ENCODE results near the gene FYN. TPM values are rescaled to one million over a fixed set of nuclear protein-coding genes. Genes with fewer than 3 reads are reported as not detected.

FYN gene
- total and polyA plus RNA-seq, 4 donors, result 11.2 to 28.3 (median 19.7) TPM

- TF ChIP-seq CTCF (IDR thresholded peaks at IDR 0.05; ENCODE audit: low read depth, low read length, missing input control), result no peak
- TF ChIP-seq SP1 (IDR thresholded peaks at IDR 0.05), result no peak
- TF ChIP-seq YY1 (IDR thresholded peaks at IDR 0.05), result no peak
These were observed 149.8 kb downstream of the FYN start (continued) for GRCh38 chr6:111723412-111723970.

GRCh38 chr6:111722179-111722731 lies 151.0 kb downstream of the FYN start:
- H3K36me3 ChIP-seq (ENCODE audit: control insufficient read depth in 4 of 4, insufficient read depth in 3 of 4, low read depth in 1 of 4, low read length in 3 of 4), result no peaks in the 10 kb centered on the region
- H3K9ac ChIP-seq (ENCODE audit: low read depth in 1 of 2, low read length in 2 of 2), result no peak overlapping the region
- no peak overlapping the region for H3K27ac ChIP-seq (ENCODE audit: low read depth in 1 of 2, low read length in 2 of 2)
- no peak for DNase-seq (ENCODE audit: low spot score)
- H3K9me3 ChIP-seq (ENCODE audit: control insufficient read depth in 4 of 4, low read length in 3 of 4), result no peaks in the 10 kb centered on the region
- TF ChIP-seq SP1 (IDR thresholded peaks at IDR 0.05), result no peak
- no peak for TF ChIP-seq RAD21 (IDR thresholded peaks at IDR 0.05)
- peak; percentile 90 for TF ChIP-seq ATF3 (IDR thresholded peaks at IDR 0.05)
- peak in 1 of 2 donors; percentile 25 for TF ChIP-seq JUND (IDR thresholded peaks at IDR 0.05)
- H3K27me3 ChIP-seq (ENCODE audit: control insufficient read depth in 4 of 4, insufficient read depth in 4 of 4, low read length in 3 of 4), result no peaks in the 10 kb centered on the region
- WGBS, result 38% methylated on average over 3 of the region's 3 CpGs
- H3K4me3 ChIP-seq (ENCODE audit: low read depth in 1 of 3, low read length in 3 of 3), result no peak overlapping the region
- peaks cover 3 to 9% (median 8%) of the 10 kb centered on the region in 4 donors for H3K4me1 ChIP-seq (ENCODE audit: control insufficient read depth in 4 of 4, insufficient read depth in 4 of 4, low read length in 3 of 4)

- 91% methylated on average over 1 of the region's 1 CpG for WGBS
- H3K9me3 ChIP-seq (ENCODE audit: control insufficient read depth in 4 of 4, low read length in 3 of 4), result no peaks in the 10 kb centered on the region
- H3K27me3 ChIP-seq (ENCODE audit: control insufficient read depth in 4 of 4, insufficient read depth in 4 of 4, low read length in 3 of 4), result no peaks in the 10 kb centered on the region
- H3K27ac ChIP-seq (ENCODE audit: low read depth in 1 of 2, low read length in 2 of 2), result no peak overlapping the region
- H3K4me3 ChIP-seq (ENCODE audit: low read depth in 1 of 3, low read length in 3 of 3), result no peak overlapping the region
- peak; percentile 34 for TF ChIP-seq CTCF (IDR thresholded peaks at IDR 0.05; ENCODE audit: low read depth, low read length, missing input control)
- no peak for TF ChIP-seq ZBTB33 (IDR thresholded peaks at IDR 0.05)
- TF ChIP-seq RAD21 (IDR thresholded peaks at IDR 0.05), result peak; percentile 14 to 54
- H3K36me3 ChIP-seq (ENCODE audit: control insufficient read depth in 4 of 4, insufficient read depth in 3 of 4, low read depth in 1 of 4, low read length in 3 of 4), result no peaks in the 10 kb centered on the region
- DNase-seq (ENCODE audit: low spot score), result peak; percentile 45
- no peak overlapping the region for H3K9ac ChIP-seq (ENCODE audit: low read depth in 1 of 2, low read length in 2 of 2)
- peaks cover 3 to 9% (median 8%) of the 10 kb centered on the region in 4 donors for H3K4me1 ChIP-seq (ENCODE audit: control insufficient read depth in 4 of 4, insufficient read depth in 4 of 4, low read length in 3 of 4)
These were observed 151.5 kb downstream of the FYN start for GRCh38 chr6:111721753-111722154.
